Activated CD4-positive, alpha-beta T cell treated with anti-CD3 and anti-CD28 coated beads for 1 hour (primary cell): ENCODE data around the gene MKNK1.

Experiments used
- DNase-seq: peaks from one replicate; pipeline ENCODE4 v3.0.0-alpha.2; 2020

Gene MKNK1

DNA sequence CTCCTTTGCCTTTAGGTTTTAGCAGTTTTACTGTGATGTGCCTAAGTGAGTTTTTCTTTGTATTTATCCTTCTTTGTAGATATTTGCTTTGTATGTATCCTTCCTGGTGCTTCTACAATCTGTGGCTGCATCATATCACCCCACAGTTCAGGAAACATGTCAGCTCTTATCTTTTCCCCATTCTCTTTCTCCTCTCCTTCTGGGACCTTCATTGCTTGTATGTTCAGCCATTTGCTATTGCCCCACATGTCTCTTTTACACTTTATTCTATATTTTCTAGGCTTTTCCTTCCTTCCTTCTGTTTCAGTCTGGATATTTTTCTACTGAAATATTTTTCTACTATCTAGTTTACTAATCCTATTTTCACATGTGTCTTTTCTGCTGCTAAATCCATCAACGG, 67.5 kb downstream of the MKNK1 start:
- DNase-seq, result no peak

DNA sequence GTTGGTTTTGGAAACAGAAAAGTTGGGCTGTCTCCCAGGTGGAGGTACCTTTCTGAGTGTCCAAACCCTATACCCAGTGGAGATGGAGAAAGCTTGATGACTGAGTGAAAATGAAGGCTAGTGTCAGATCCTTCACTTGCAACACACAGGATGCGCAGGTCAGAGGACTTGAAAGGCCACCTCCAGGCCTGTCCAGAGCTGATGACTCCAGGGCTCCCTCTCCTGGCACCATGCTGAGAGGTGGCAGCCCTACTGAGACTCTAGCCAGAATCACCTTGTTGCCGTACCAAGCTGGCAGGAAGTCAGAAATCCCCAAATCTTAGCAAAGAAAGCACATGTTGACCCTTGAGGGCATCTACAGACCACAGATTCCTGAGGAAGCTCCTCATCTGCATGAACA, 69.0 kb downstream of the MKNK1 start:
- no peak for DNase-seq

DNA sequence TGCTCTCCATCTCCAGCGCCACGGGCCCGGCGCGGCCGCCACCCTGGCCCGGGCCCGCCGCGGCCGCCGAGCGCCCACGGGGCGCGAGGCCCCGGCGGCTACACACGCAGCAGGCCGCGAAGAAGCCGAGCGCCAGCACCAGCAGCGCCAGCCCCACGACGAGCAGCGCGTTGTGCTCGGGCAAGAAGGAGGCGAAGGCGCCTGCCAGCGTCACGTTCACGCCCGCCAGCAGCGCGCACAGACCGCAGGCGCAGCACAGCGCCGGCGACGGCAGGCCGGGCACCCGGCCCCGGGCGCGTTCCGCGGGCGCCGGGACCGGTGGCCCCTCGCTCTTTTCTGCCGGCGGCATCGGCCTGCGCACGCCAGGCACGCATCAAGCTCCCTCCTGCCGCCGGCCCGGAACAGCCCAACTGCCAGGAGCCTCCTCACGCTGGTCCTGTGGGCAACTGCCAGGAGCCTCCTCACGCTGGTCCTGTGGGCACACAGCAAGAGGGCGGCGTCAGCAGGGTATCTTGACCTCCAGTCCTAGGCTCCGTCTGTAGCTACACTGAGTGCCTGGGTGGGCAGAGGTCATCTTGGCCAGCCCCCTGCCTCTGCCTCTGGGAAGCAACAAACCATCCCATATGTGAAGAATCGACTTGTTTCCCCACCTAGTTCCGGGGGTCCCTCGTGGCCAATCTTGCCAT, 70.7 kb downstream of the MKNK1 start:
- DNase-seq, result peak; percentile 29

DNA sequence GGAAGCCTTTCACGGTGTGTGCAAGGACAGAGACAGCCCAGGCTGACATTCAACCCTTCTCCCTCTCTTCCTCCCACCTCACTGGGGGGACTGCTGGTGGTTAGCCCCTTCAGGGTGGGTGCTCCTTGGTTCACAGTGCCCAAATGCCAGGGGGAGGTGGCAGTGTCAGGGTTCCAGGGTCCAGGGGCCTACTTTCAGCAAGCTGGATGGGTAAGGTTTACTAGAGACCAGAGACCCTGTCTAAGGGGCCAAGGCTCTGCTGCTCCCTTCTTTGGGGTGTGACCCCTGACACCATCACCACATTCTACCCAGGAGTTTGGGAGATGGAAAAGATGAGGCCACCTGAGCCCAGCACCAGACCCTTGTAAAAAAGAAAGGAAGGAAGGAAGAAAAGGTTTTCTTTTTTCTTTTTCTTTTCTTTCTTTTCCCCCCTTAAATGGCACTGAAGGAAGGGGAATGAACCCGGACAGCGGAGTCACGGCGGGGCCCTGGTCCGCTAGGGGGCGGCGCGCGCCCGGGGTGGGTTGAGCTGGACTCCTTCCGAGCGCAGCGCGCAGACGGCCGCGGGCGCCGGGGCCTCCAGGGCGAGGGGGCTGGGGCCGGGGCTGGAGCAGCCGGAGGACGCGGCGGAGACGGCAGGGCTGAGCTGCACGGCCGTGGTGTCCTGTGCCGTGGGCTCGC, 71.4 kb downstream of the MKNK1 start:
- peak; percentile 47 for DNase-seq

DNA sequence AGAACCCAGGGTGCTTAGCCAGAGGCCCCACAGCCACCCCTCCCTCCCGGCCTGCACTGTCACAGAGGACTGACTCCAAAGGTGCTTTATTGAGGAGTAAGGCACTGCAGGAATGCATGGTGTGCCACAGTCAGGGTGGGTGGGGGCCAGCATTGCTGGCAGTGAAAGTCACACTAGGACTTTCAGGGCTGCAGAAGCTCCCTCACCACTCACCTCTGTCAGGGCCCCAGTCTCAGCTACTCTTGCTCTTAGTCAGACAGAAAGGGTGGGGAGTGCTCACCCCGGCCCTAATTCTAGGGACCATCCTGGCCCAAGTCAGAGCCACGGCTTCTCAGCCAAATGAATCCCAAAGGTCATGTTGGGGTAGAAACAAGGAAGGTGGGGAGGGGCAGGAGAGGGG, 72.0 kb downstream of the MKNK1 start:
- no peak for DNase-seq

DNA sequence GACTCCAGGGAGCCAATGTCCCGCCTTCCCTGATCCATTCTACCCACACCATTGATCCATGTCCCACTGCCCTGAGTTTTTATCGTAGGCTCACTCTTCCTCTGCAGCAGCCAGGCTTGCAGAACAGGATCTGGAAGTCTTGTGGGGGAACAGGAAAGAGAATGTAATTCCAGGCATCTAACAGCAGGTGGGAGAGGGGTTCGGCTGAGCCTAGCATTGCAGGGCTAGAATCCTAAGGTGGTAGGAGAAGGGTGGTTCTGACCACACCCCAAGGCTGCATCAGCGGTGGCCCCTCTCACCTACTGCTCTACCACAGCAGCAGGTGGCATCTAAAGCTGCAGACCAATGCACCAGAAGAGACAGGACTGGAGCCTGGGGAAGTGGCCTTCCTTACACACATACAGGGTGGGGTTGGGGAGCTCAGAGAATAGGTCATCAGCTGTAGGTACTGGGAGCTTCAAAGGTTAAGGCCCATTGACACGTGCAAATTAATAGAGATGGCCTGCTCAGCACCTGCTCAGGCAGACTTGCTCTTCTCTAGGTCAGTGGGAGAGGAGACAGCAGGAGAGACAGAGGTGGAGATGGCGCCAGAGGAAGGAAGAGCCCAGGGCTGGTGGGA, 73.2 kb downstream of the MKNK1 start:
- no peak for DNase-seq

DNA sequence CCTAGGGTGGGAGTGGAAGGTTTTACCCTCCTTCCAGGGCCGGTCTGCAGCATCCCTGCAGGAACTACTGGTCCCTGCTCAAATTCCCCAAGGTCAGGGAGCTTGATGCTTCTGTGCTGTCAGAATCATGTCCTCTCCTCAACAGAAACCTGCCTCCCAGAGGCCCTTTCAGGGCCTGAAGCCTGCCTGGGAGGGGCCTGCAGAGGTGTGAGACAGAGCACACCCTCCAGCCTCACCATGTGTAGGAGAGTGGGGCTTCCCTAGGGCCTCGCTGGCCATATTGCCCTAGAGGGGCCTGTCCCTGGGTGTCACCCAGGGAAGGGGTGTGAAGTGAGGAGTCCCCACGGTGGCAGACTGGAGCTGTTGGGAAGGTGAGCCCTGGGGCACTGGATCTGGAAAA, 73.8 kb downstream of the MKNK1 start:
- no peak for DNase-seq

DNA sequence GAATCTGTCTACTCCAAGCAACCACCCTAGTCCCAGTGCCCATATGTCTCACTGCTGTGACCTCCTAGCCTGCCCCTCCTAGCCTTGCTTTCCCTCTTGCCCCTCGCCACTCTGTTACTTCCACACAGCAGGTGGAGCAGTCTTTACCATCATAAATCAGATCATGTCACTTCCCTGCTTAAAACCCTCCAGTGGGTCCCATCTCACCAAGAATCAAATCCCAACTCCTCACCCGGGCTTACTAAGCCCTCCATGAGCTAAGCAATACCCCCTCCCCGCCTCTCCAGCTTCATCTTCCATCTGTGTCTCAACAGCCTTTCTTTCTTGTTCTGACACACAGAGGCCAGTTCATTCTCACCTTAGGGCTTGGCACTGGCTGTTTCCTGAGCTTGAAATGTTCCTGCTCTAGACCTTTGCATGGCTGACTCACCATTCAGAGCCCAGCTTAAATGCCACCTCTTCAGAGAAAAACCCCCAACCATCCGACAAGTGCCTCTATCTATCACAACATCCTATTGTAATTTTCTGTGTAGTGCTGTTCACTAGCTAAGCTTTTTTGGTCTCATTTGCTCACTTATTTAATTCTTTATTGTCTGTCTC, 74.9 kb downstream of the MKNK1 start:
- no peak for DNase-seq

DNA sequence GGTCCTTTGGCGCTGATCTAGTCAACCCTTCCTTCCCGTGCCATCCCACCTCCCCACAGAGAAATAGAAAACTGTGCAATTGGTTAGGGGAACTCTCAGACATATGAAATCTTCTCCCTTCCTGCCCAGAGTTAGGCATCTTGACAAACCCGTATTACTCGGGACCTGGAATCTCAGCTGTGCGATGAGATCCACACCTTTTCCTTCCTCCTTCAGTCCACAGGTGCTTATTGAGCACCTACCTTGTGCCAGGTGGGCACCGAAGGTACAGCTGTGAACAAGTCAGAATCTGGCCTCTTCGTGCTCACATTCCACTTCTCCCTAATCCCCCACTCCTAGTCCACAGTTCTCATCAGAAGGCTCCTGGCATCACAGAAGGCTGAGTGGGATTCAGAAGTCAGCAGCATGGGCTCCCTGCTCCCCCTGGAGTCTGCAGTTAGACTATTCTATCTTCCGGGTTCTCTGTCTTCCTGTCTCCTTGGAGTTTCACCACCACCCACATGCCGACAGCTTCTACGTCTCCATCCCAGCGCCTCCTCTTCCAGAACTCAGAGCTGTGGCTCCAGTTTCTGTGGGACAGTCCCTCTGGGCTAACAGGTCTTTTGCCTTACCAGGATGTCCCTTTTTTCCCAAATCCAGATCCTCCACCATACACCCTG, 75.6 kb downstream of the MKNK1 start:
- DNase-seq, result no peak

DNA sequence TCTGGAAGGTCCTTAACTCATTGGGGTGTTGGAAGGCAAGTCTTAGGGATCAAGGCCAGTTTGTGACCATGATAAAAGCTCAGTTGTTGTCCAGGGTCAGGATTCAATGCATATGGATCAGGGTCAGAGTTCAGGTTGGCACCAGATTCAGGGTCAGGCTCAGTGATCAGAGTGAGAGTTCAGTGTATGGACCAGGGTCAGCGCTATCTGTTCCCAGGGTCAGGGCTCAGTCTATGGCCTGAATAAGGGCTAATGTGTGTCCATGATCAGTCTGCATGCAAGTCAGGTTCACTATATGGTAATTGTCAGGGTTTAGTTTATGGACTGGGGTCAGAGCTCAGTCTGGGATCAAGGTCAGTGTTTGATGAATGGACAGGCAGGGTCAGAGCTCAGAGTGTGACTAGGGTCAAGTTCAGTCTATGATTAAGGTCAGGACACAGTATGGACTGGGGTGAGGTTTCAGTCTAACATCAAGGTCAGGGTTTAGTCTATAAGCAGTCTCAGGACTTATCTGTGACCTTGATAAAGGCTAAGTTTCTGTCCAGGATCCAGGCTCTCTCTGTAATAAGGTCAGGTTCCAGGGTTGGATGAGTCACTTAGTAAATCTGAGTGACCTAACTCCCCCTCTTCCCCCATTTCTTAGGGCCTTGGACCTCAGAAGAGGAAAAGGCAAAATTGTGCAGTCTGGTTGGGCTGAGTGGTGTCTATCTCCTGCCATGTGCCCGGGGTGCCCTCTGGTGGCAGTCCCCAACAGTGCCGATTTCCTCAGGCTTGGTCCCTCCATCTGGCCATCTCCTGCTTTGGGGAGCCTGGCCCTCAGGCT, 76.4 kb downstream of the MKNK1 start:
- DNase-seq, result peak; percentile 48

DNA sequence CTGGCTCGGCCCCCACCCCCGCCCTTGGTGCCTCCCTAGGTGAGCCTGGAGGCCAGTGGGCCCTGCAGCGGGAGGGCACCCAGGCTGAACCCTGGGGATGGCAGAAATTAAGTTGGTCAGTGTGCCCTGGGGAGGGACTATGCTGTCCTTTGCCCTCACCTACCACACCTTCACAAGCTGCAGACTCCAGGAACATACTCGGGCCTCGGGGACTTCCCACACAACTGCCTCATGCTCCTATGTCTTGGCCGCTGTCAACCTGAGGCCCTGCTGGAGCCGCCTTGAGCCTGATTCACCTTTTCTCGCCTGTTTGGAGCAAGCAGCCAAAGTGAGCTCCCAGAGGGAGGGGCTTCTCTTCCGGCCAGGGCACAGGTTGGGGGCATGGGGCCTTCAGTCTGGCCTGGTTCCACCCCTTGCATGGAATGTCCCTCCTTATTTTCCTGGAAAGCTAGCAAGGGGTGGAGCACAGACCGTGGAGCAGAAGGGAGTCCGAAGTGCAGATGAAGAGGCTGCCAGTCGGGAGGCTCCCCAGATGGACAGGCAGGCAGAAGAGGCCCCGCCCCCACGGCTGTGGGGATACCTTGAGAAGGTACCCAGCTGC, 77.3 kb downstream of the MKNK1 start:
- DNase-seq, result no peak

DNA sequence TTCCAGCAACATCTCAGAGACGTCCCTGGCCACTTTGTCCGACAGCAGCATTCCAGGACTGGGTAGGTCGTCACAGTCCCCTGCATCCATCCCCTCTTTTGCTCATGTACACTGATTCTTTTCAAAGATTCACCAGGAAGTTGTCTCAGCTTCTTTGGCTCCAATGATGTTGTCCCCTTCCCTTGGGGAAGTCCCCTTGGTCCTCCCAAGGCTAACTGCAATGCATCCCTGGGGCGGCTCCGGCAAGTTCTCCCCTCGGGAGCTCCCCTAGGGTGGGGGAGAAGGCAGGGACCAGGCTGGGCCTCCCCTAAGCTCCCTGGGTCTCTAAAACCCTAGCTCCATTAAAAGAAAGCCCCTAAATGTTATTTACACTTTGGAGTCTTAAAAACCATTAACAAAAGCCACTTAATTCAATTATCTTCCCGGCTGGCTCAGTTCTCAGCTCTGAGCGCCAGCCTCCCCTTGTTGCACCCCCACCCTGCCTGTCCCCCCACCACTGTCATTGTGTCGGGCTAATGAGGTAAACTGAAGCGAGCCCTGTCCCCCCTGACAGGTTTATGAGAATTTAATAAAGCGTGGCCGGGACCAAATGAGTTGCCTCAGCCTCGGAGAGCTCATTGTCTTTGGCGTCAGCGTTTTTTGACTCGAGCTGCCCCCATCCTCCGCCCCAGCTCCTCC, 77.9 kb downstream of the MKNK1 start:
- DNase-seq, result no peak

DNA sequence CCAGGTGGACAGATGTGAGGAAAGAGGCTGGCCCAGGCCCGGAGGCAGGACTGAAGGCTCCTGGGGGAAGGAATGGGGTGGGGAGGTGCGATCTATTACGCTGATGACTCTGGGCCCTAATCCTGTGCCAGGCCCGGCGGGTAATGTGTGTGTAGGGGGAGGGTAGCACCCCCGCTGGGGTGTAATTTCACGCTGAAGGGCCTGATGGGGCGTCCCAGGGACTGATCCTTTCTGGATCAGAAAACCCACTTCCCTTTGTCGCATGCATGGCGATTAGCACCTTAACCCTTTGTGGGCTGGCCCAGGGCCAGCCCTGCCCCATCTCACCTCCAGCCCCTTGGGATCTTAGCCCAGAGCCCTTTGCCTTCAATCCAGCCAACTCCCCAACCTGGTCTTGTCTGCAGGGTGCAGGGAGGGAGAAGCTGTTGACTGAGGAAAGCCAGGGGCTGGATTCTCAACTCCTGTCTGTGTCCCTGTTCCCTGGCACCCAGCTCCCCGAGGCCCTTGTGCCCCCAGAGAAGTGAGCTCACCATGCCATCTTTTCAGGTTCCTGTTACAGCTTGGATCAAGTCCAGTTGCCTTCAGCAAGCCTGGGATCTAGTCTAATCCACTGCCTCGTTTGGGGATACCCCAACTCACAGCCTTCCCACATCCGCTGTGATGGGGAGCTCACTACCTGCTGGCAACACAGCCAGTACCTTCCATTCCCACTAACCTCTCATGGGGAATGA, 78.7 kb downstream of the MKNK1 start:
- no peak for DNase-seq

DNA sequence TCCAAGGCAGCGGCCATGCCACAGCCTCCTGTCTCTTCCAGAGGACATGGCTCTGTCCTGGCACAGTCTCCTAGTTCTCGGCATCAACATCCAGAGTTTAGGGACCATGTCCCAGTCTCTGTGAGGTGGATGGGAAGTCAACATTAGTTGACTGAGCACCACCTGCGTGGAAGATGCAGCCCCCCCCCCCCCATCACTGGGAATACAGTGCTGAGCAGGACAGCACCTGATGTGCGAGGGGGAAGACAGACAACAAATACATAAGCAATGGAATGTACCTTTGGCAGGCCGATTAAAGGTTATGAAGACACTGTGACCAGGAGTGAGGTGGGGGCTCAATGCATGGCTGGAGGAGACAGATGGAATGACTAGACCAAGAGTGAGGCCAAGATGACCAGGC, 79.2 kb downstream of the MKNK1 start:
- no peak for DNase-seq

DNA sequence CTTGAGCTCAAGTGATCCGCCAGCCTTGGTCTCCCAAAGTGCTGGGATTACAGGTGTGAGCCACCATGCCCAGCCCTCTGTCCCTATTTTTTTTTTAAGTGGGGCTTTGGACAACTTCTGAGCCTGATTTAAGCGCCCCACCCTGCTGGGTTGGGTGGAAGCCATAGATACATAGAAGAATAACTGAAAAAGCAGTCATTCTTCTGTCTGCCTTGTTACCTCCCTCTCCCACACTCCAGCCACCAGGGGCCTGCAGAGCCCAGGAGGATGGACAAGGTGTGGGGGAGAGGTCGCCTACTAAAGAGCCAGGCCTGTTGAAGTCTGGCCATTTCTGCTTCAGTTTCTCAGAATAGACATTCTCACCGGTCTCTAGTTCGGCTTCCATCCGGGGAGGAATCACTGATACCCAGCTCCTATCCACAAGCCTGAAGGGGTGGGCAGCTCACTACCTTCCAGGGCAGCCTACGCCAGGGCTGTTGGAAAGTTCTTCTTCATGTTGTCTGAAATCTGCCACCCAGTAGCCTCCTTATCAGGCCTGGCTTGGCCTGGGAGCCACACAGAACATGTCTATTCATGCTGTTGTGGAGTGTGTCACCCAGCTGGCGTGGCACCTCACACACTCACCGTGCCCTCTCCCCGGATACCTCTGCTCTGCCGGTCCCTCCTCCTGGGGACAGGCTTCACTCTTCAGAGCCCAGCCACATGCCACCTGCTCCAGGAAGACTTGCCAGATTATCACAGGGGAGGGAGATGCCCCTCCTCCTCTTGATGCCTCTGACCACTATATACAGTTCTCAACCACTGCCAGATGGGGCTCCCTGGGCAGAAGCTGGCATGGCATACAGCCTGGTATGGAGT, 80.3 kb downstream of the MKNK1 start:
- DNase-seq, result no peak

DNA sequence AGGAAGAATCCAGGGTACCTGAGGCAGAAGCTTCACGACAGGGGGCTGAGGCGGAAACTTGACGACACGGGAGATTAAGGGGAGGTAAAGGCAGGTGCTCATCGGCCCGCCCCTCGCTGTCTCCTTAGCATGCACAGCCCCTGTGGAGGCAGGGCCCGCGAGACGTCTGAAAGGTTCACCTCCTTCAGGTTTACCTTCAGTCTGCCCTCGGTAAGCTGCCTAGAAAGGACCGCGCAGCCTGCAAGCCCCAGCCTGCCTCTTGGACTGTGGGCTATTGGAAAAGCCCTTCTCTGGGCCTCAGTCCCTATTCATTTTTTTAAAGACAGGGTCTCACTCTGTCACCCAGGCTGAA, 81.1 kb downstream of the MKNK1 start:
- no peak for DNase-seq

DNA sequence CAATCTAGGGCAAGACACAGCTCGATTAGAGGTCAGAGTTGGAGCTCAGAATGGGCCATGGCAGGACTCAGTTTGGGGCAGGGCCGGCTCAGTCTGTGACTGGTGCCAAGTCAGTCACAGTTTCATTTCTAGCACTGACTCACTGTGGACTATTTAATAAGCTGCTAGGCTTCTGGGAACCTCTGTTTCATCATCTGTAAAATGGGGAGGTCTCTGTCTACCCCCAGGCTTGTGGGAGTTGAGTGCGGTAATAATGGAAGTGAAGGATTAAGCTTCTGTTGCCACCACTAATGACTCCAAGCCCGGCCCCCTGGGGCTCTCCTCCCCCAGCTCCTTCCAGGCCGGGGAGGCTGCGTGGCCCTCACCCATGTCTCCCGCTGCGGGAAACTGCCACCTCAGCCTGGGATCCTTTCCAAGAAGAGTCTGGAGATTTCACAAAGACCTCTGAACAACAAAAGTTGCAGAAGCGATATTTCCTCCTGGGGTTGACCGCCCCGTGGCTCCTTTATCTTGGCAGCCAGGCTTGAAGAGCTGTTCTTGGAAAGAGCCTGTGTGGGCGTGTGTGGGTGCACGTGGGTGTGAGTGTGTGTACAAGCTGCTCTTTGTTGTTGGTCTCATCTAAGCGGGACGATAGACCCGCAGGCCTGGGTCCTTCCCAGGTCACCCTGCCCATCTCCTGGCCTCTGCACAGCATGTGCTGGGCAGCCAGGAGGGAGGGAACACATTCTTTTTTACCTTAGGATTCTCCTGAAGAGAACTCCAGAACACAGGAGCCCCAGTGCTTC, 81.7 kb downstream of the MKNK1 start:
- no peak for DNase-seq

DNA sequence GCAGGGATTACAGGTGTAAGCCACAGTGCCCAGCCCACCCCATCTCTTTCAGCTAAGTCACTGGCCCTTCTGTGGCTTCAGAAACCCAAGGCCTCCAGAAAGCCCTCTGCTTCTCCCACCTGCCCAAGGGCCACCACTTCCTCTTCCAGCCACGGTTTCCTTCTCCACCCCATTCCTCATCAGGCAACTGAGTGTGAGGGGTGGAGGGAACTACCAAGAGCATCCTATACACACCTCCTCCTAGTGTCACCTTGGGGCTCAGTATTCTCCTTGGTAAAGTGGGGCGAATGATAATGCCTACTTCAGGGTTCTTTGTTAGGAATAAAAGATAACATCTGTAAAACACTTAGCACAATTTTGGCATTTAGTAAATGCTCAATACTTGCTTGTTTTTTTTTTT, 82.7 kb downstream of the MKNK1 start:
- no peak for DNase-seq
